Stimulated activated CD4-positive, alpha-beta T cell treated with anti-CD3 and anti-CD28 coated beads, Interleukin-2, amount 100 ng/mL, for 24 hours (primary cell): ENCODE data around the gene SRL.
A peak's percentile ranks its signal among the peaks of the same experiment; 100 is the strongest.

Source experiments
- DNase-seq, 2 donors: peaks; one replicate each; pipeline ENCODE4 v3.0.0-alpha.2; 2020

SRL gene

GRCh38 chr16:4194661-4195060 is 47.2 kb downstream of the SRL start:
- DNase-seq, result no peak

GRCh38 chr16:4193920-4194319 is 48.0 kb downstream of the SRL start:
- DNase-seq, result no peak

DNA sequence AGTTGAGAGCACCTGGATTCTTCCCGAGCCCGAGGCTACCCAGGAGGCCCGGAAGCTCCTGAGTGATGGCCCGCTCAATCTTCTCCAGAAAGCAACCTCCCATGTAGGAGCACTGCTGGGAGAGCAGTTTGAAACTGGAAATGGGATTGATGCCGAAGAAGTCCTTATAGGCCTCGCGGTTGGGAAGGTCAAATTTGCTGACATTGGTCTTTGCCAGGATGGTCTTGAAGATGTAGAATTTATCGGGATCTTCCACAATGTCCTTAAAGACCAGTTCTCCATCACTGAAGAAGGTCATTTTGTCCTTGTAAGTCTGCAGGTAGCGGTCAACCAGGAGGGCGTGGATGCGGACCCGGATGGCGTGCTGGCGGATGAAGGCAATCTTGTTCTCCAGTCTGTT is 49.7 kb downstream of the SRL start:
- no peak for DNase-seq

GRCh38 chr16:4190712-4191333 is 51.1 kb downstream of the SRL start:
- no peak for DNase-seq

DNA sequence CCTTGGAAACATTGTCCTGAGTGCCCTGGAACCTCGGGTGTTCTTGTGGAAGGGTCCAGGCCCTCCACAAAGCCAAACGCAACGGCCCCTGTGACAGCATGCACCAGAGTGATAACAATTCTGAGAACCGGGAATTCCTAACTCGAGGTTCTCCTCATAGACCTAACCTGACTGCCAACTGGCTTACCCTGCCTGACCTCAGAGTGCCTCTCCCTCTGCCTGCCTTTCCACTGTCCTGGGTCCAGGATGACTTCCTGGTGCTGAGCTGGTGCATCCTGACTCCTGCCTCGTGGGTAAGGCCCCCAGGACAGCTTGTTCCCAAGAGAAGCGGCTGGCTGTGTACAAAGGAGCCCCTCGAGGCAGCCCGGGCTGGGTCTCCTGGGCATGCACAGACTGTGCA is 51.8 kb downstream of the SRL start:
- DNase-seq, result no peak

DNA sequence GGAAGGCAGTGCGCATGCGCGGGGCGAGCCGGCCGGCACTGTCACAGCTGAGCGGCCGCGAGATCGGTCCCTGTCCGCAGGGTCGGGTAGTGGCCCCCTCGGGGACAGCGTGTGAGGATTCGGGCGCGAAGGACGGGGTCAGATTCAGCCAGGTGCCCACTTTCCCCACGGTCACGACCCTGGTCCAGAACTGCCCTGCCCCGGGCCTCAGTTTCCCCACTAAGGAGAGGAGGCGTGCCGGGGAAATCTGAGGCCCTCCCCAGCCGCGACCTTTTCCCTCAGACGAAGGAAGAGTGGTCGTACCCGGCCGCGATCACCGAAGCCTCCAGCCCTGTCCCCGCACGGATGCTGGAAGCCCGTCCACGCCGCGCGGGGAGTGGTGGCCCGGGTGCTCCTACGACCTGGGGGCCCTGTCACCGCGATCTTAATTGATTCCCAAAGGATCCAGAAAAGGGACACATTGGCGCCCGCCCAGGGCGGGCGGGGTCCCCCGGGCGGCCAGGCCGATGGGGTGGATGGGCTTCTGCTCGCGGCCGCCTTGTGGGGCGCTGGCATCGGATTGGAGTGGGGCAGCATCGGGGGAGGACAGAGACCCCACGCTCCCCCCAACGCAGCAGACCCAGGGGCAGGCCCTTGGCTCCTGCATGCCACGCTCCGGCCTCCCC is 57.7 kb downstream of the SRL start:
- DNase-seq, result no peak

DNA sequence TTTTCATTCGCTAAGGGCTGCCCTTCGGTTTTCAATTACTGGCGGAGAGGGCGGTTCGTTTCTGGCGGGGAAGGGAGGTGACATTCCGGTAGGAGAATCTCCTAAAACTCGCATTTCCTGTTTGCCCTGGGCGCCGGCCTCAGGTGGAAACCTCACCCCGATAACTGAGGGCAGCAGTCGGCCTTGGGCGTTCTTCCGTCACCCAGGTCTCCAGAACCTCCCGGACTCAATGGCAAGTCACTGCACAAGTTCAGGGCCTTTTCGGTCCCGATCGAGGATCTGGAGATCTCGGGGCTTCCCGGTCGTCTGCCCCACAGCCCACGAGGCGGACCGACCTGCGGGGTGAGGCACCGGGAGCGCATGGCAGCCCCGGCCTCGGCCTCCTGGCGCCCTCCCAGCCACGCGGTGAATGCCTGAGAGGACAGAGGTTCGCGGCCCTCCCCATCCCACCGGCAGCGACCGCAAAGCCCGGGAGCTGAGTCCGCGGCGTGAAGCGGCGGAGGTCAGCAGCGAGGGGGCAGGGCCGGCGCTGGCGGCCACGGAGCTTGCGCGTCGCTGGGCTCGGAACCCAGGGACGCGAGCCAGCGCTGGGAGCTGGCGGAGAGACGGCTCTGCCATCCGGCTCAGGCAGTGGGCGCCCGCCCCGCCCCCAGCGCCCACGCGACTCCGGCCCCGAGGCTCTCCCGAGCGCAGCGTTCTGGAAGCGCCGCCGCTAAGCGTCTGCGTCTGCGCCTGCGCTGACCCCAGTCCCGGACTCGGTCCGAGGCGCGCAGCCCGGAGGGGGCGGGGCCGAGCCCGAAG is 58.4 kb downstream of the SRL start:
- DNase-seq, result peak; percentile 91 to 97

- DNase-seq, result no peak
These were observed 59.2 kb downstream of the SRL start for GRCh38 chr16:4182581-4183236.

GRCh38 chr16:4180511-4180910 is 61.4 kb downstream of the SRL start:
- no peak for DNase-seq

DNA sequence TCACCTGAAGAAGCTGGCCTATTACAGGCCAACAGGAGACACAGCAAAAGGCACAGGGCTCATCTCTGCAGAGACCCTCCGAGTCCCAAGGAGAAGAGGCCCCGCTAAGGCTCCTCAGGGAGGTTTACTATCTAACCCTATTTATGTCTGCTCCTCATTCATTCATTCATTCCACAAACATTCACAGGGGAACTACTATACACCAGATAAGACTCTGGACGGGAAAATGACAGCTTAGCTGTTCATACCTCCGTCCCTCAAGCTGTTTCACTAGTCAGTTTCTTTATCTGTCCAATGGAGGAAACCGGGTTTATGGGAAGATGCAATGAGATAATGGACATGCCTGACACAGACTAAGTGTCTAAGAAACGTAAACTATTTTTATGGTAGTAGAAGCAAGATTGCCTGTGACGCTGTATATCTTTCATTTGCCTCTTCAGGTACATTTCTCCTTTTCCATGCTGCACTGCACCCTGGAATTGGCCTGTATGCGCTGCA is 62.1 kb downstream of the SRL start:
- no peak for DNase-seq

DNA sequence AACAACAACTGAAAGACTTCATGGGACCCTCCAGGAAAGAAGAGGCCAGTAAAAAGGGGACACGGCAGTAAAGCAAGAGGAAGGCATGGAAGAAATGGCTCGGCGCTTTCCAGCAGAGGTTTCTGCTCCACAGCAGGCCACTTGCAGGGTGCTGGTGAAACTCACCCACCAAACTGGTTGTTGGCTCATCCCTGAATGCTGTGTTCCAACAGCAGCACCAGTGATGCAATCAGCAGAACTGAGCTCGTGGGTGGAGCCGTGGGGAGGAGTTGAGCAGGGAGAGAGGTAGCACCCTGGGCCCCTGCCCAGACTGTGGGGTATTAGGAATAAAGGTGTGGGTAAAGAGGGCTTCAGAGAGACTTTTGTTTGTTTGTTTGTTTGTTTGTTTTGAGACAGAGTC is 62.9 kb downstream of the SRL start:
- DNase-seq, result no peak

GRCh38 chr16:4178468-4179010 is 63.3 kb downstream of the SRL start:
- DNase-seq, result no peak

DNA sequence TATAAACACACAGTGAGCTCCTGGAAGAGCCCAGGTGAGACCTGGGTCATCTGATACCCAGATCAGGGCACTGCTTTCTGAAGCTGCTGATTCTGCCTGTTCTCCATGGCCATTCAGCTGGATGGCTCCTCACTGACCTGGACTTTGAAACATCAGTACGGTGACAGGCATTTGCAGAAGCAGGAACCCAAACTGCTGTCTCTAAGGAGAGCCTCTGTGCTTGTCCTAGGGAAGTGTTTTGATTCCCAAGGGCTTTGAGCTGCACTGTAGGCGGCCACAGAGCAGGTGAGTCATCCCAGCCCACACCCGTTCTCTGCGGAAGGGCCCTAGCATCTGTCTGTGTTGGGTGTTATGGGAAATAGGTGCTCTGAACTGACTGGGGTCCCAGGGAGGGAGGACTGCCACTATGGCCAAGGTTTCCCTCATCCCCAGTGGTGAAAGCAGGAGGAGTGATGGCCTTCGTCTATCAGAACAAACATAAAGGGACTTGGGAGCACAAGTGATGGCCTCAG is 64.9 kb downstream of the SRL start:
- DNase-seq, result peak in 1 of 2 donors; percentile 17

- no peak for DNase-seq
These were observed 66.0 kb downstream of the SRL start for GRCh38 chr16:4175849-4176248.

GRCh38 chr16:4172070-4172469 is 69.8 kb downstream of the SRL start:
- DNase-seq, result no peak

DNA sequence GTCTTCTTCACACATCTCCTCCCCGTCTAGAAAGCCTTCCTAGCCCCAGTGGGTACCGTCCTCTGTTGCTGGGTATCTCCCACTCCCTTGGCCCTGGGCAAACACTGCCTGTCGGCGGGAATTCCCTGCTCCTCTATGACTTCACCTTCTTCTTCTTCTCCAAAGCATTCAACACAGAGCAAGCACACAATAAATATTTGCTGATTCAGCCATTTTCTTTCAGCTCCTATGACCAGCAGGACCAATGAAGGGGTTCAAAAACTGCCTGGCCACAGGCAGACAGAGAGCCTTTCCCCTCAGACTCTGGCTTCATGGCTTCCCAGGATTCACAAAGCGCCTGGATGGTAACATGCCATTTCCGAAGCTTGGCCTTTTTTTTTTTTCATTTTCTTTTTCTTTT is 72.5 kb downstream of the SRL start:
- DNase-seq, result no peak

DNA sequence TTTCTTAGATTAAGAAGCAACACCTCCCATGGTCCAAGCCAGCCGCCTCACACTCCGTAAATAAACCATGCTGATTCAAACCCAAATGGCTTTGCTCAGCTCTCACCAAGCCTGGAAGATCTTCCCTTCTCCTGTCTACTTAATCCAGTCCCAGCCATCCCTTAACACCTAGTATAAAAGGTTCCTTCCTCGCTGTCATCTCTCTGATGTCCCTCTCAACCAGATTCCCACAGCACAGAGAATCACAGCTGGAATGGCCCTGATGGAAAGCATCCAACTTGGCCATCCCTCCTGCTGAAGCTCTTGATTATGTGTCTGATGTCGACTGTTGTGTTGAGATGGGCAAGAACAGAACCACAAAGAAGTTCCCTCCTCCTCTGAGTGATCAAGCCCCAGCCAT is 75.1 kb downstream of the SRL start:
- DNase-seq, result no peak

- DNase-seq, result no peak
These were observed 81.0 kb downstream of the SRL start for GRCh38 chr16:4160658-4161430.

- DNase-seq, result no peak
These were observed 82.2 kb downstream of the SRL start for GRCh38 chr16:4159726-4160125.

GRCh38 chr16:4158143-4159093 is 83.5 kb downstream of the SRL start:
- DNase-seq, result no peak

- no peak for DNase-seq
These were observed 84.5 kb downstream of the SRL start for GRCh38 chr16:4157376-4157825.
